ENCODE results near the gene ZSWIM7.

- TF ChIP-seq EZH2 (IDR thresholded peaks at IDR 0.05; ENCODE audit: borderline replicate concordance, low read depth, low read length, poor library complexity, severe bottlenecking) (no peak), CTCF (conservative IDR thresholded peaks at IDR 0.05; ENCODE audit: low read depth, low read length) (no peak)
Observed at GRCh38 chr17:15963670-15964110, 35.8 kb downstream of the ZSWIM7 start.

All from A673 (cell line).